Esophagus squamous epithelium (tissue), 4 donors: Measurements from ENCODE around the gene PRKCZ.

Experiments used
- CTCF ChIP-seq, 6 experiments: fragments of 450-650 bp in 4 of 6; fragments of 200-600 bp in 2 of 6; sonication (generic) in 2 of 6; IDR thresholded peaks; one replicate each; pipeline ENCODE4 v1.5.1; 2016 to 2019; ENCODE audit warnings: antibody characterized with exemption in 6 of 6, mild to moderate bottlenecking in 4 of 6, moderate library complexity in 4 of 6
- POLR2A ChIP-seq, 4 donors: fragments of 450-650 bp; IDR thresholded peaks; one replicate each; pipeline ENCODE4 v1.6.1; 2017; ENCODE audit warnings: antibody characterized with exemption in 4 of 4, mild to moderate bottlenecking in 4 of 4, moderate library complexity in 3 of 4

GRCh38 chr1:2025491-2025981 lies 24.7 kb upstream of the PRKCZ start:
- TF ChIP-seq CTCF (IDR thresholded peaks at IDR 0.05) (no peak), POLR2A (IDR thresholded peaks at IDR 0.05) (no peak)
